Right hindlimb (tissue), 1 donor: Measurements from ENCODE around the gene IGF2.

Experiments
- DNase-seq: peaks from one replicate; pipeline ENCODE4 v3.0.0-alpha.2; 2018

IGF2 gene

DNA sequence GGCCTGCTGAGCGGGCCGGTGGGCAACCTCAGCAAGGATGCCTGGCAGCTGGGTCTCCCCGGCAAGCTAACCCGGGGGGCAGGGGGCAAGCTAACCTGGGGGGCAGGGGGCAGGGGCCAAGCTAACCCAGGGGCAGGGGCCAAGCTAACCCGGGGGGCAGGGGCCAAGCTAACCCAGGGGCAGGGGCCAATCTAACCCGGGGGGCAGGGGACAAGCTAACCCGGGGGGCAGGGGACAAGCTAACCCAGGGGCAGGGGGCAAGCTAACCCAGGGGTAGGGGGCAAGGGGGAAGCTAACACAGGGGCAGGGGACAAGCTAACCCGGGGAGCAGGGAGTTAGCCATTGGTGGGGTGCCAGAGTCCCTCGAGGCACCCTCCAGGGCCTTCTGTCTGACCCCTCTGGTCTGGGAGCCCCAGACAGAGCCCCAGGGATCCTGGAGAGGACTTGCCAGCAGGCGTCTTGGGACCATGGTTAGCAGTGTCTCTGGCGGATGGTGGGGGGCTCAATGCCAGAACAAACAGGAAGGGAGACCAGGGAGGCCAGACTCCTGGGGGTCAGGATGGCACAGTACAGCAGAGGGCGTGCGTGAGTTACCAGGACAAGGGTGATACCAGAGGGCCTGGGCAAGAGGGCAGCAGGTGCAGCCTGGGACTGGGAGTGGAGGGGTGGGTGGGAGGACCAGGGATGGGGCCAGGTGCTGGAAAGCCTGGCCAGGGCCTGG lies 16.1 kb downstream of the IGF2 start:
- DNase-seq: no peak

- DNase-seq: peak; percentile 39
Measured at GRCh38 chr11:2122222-2122906, 16.8 kb downstream of the IGF2 start.

- DNase-seq: no peak
Measured at GRCh38 chr11:2121227-2122130, 17.7 kb downstream of the IGF2 start.

- no peak for DNase-seq
Measured at GRCh38 chr11:2120359-2121100, 18.7 kb downstream of the IGF2 start.

DNA sequence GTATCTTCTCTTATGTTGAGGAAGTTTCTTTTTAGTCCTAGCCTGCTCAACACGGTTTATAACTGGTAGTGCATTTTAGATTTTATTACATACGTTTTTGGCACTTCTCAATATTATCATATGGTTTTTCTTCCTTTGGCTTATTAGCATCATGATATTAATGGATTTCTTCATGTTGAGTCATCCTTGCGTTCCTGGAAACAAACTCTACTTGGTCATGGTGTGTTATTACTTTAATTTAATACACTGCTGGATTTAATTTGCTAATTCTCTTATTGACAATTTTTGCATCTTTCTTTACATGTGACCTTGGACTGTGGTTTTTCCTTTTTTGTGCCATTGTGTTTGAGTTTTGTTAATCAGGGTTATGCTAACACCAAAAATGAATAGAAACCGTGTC lies 20.5 kb downstream of the IGF2 start:
- DNase-seq: no peak

- DNase-seq: no peak
Measured at GRCh38 chr11:2116680-2117079, 22.5 kb downstream of the IGF2 start.

DNA sequence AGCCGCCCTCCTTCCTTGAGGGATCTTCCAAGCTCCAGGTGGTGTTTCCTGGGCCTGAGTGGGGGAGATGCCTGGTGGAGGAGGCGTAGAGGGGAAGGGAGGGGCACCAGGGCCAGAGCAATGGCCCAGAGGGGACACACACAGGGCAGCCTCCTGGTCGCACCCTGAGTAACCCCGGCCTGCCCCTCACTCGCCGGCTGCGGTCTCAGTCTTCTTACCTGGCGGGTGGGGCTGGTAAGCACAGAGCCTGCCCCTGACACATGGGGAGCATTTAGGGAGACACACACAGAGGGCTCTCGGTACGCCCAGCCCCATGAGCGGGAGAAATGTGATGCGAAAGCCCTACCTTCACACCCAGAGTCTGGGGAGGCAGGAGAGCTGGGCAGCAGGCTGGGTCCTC lies 23.9 kb downstream of the IGF2 start:
- no peak for DNase-seq

DNA sequence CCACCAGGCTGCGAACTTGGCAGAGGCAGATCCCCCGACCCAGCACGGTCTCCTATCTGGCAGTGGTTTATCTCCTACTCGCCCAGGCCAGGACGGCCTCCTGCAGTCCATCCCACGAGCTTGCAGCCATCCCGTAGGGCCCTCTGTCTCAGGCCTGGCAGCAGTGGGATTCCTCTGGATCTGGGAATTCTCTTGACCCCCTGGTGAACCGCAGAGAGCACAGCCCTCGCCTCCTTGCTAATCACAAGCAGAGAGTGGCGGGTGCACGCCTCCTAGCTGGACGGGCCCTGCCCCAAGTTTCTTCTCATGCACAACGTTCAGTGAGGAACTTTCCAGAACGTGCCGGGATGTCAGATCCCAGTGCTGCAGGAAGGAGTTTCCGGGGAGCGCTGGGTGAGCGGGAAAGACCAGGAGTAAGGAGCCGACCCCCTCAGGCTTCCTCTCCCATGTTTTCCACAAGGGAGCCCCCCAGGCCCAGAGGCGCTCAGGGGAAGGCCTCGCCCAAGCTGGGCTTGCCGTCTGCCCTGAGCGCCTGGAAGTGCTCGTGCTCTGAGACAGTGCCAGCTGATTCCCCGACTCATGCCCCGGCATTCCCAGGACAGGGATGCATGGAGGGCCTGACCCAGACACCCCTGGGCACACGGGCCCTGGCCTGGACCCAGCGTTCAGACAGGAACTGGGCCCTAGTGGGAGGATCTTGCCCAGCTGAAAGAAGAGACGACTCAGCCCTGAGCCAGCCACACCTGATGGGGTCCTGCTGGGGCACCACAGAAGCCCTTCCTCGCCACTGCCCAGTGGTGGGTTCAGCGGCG lies 24.6 kb downstream of the IGF2 start:
- DNase-seq: peak; percentile 13

- DNase-seq: peak; percentile 5
Measured at GRCh38 chr11:2113776-2114175, 25.4 kb downstream of the IGF2 start.

DNA sequence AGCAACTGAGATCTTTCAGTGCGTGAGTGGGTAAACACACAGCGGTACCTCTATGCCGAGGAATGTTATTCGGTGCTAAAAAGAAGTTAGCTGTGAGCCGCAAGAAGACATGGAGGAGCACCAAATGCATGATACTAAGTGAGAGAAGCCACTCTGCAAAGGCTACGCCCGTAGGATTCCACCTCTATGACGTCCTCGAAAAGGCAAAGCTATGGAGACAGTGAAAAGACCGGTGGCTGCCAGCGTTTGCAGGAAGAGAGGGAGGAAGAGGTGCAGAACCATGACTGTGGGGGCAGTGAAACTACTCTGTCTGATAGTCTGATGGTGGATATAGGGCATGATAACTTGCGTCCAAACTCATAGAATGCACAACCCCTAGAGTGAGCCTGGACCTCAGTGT lies 28.7 kb downstream of the IGF2 start:
- no peak for DNase-seq

- DNase-seq: peak; percentile 64
Measured at GRCh38 chr11:2109541-2110019, 29.6 kb downstream of the IGF2 start.

- DNase-seq: peak; percentile 21
Measured at GRCh38 chr11:2108675-2109491, 30.3 kb downstream of the IGF2 start.

- peak; percentile 17 for DNase-seq
Measured at GRCh38 chr11:2107941-2108630, 31.1 kb downstream of the IGF2 start.

DNA sequence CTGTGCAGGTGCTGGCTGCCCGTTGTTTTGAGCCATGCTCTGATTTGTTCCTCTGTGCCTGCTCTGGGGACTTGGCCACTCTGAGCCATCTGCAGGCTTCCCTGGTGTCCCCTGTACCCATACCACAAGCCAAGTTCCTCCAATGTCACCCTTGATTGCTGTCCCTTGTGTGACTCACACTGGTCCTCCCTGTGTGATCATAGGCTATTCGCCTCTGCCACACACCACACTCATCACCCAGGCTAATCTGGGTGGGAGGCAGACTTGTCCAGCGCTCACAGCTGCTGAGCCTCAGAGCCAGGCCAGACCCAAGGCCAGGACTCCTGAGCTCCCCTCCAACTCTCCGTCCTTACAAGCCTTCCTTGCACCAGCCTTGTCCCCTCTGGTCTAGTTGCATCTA lies 31.7 kb downstream of the IGF2 start:
- peak; percentile 15 for DNase-seq

DNA sequence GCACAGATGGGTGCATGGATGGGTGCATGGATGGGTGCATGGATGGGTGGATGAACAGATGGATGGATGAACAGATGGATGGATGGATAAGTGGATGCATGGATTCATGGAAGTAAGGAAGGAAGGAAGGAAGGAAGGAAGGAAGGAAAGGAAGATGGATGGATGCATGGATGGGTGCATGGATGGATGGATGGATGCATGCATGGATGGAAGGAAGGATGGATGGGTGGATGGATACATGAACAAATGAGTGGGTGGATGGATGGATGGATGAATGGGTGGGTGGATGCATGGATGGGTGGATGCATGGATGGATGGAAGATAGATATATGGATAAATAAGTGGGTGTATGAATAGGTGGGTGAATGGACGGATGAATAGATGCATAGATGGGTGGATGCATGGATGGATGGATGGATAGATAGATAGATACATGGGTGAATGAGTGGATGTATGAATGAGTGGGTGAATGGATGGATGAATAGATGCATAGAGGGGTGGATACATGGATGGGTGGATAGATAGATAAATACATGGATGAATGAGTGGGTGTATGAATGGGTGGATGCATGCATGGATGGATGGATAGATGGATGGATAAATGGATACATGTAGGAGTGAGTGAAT lies 32.5 kb downstream of the IGF2 start:
- DNase-seq: no peak

- peak; percentile 14 for DNase-seq
Measured at GRCh38 chr11:2105511-2105910, 33.7 kb downstream of the IGF2 start.

DNA sequence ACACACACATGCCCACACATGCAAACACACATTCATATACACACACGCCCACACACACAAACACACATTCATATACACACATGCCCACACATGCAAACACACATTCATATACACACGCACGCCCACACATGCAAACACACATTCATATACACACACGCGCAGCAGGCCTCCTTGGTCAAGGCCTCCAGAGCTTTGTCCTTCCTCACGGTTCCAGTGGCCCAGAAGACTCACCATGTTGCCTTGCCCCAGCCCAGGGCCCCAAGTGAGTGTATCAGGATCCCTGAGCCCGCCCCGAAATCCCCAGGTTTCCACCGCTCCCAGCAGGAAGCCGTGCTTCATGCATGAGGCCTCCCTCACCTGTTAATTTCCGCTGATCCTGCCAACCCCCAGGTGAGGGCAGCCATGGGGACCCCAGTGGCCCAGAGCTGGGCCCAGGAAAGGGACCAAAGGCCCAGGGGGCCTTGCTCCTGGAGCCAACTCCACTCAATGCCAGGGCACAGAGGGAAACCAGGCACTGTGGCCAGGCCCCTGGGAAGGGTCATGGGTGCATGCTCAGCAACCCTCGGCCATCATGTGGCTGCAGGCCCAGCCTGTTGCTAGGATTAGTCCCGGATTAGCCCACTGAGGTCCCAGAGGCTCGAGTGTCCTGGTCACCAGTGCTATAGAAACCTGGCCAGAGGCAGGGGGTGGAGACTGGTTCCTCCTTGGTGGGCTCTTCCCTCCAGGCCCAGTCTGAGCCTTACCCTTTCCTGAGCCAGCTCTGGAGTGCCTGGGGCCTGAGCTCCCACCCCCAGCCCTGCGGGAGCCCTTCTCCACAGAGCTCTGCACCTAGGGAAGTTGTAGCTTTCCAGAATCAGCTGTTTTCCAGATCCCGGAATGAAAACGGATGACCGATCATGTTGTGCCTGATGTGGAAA lies 34.4 kb downstream of the IGF2 start:
- no peak for DNase-seq

GRCh38 chr11:2103668-2104523 lies 35.3 kb downstream of the IGF2 start:
- no peak for DNase-seq
